ENCODE results near the gene RTN4RL1.

RTN4RL1 gene

GRCh38 chr17:1930337-1930645, 94.8 kb downstream of the RTN4RL1 start:
- in situ Hi-C loops (cut with MboI; ENCODE audit: low sequenced_read_pairs) = no loop called here

- in situ Hi-C loops (cut with MboI; ENCODE audit: low sequenced_read_pairs) = no loop called here
Measured at GRCh38 chr17:1928976-1929375, 96.2 kb downstream of the RTN4RL1 start.

GRCh38 chr17:1920948-1921351, 104.2 kb downstream of the RTN4RL1 start:
- in situ Hi-C loops (cut with MboI; ENCODE audit: low sequenced_read_pairs) = no loop called here

GRCh38 chr17:1919201-1919600, 105.9 kb downstream of the RTN4RL1 start:
- in situ Hi-C loops (cut with MboI; ENCODE audit: low sequenced_read_pairs) = no loop called here

- in situ Hi-C loops (cut with MboI; ENCODE audit: low sequenced_read_pairs) = no loop called here
Measured at GRCh38 chr17:1918346-1919162, 106.6 kb downstream of the RTN4RL1 start.

- in situ Hi-C loops (cut with MboI; ENCODE audit: low sequenced_read_pairs) = no loop called here
Measured at GRCh38 chr17:1916963-1917715, 108.0 kb downstream of the RTN4RL1 start.

GRCh38 chr17:1916316-1916715, 108.8 kb downstream of the RTN4RL1 start:
- in situ Hi-C loops (cut with MboI; ENCODE audit: low sequenced_read_pairs) = no loop called here

GRCh38 chr17:1915889-1916288, 109.2 kb downstream of the RTN4RL1 start:
- in situ Hi-C loops (cut with MboI; ENCODE audit: low sequenced_read_pairs) = no loop called here

- in situ Hi-C loops (cut with MboI; ENCODE audit: low sequenced_read_pairs) = no loop called here
Measured at GRCh38 chr17:1914661-1915083, 110.5 kb downstream of the RTN4RL1 start.

- in situ Hi-C loops (cut with MboI; ENCODE audit: low sequenced_read_pairs) = no loop called here
Measured at GRCh38 chr17:1913702-1914101, 111.4 kb downstream of the RTN4RL1 start.

GRCh38 chr17:1912146-1912545, 113.0 kb downstream of the RTN4RL1 start:
- in situ Hi-C loops (cut with MboI; ENCODE audit: low sequenced_read_pairs) = no loop called here

- in situ Hi-C loops (cut with MboI; ENCODE audit: low sequenced_read_pairs) = no loop called here
Measured at GRCh38 chr17:1909985-1910384, 115.1 kb downstream of the RTN4RL1 start.

- in situ Hi-C loops (cut with MboI; ENCODE audit: low sequenced_read_pairs) = no loop called here
Measured at GRCh38 chr17:1908699-1909309, 116.3 kb downstream of the RTN4RL1 start.

GRCh38 chr17:1907909-1908698, 117.0 kb downstream of the RTN4RL1 start:
- in situ Hi-C loops (cut with MboI; ENCODE audit: low sequenced_read_pairs) = no loop called here

GRCh38 chr17:1907216-1907631, 117.9 kb downstream of the RTN4RL1 start:
- in situ Hi-C loops (cut with MboI; ENCODE audit: low sequenced_read_pairs) = no loop called here

GRCh38 chr17:1906662-1907101, 118.5 kb downstream of the RTN4RL1 start:
- in situ Hi-C loops (cut with MboI; ENCODE audit: low sequenced_read_pairs) = no loop called here

GRCh38 chr17:1905190-1905913, 119.8 kb downstream of the RTN4RL1 start:
- in situ Hi-C loops (cut with MboI; ENCODE audit: low sequenced_read_pairs) = no loop called here

GRCh38 chr17:1904273-1905182, 120.6 kb downstream of the RTN4RL1 start:
- in situ Hi-C loops (cut with MboI; ENCODE audit: low sequenced_read_pairs) = no loop called here

GRCh38 chr17:1899403-1900000, 125.6 kb downstream of the RTN4RL1 start:
- in situ Hi-C loops (cut with MboI; ENCODE audit: low sequenced_read_pairs) = loop anchor here (25.0 kb wide), 1 partner anchor 388 kb away; no protein-coding TSS in a partner anchor

Measured in HL-60/S4 treated with retinoic acid at 250 ng/mL for 4 days and 3 days (cell line).